MCF 10A (cell line): ENCODE data around the gene LRRIQ4. TPM values are rescaled to one million over a fixed set of nuclear protein-coding genes. Genes with fewer than 3 reads are reported as not detected.

ENCODE experiments used
- BruUV-seq: library from RNA; stranded (reverse); fragments of 400-500 nt; replicated peaks from 2 replicates; lab custom pipeline; 2021; lab: Mats Ljungman, UMichigan
- CTCF ChIA-PET: fragments of 300-600 bp; sonication (Branson Sonifier 250); formaldehyde crosslinking; extraction: SDS; loops from one replicate; lab custom pipeline; 2021; ENCODE audit warnings: antibody characterized with exemption, inconsistent platforms; lab: Yijun Ruan, JAX
- POLR2A ChIA-PET: fragments of 300-600, 350-650 bp; sonication (Branson Sonifier 250); formaldehyde crosslinking; extraction: SDS; loops from one replicate; lab custom pipeline; 2020; ENCODE audit warnings: antibody characterized with exemption, inconsistent platforms; lab: Yijun Ruan, JAX
- DNase-seq: peaks from one replicate; pipeline ENCODE4 v3.0.0-alpha.2; 2018; ENCODE audit not compliant: unreplicated experiment
- H3K27ac Mint-ChIP-seq: one replicate; pipeline ENCODE4 v1.8.0; 2022; ENCODE audit warnings: mild to moderate bottlenecking, low read depth, mixed read lengths; ENCODE audit not compliant: unreplicated experiment
- H3K27me3 Mint-ChIP-seq: one replicate; pipeline ENCODE4 v1.8.0; 2022; ENCODE audit warnings: mixed read lengths; ENCODE audit not compliant: insufficient read depth, unreplicated experiment
- H3K36me3 Mint-ChIP-seq: one replicate; pipeline ENCODE4 v1.8.0; 2022; ENCODE audit warnings: mild to moderate bottlenecking, moderate library complexity, mixed read lengths; ENCODE audit not compliant: insufficient read depth, unreplicated experiment
- H3K4me1 Mint-ChIP-seq: one replicate; pipeline ENCODE4 v1.8.0; 2022; ENCODE audit warnings: mixed read lengths; ENCODE audit not compliant: insufficient read depth, unreplicated experiment
- H3K4me3 Mint-ChIP-seq: one replicate; pipeline ENCODE4 v1.8.0; 2022; ENCODE audit warnings: mild to moderate bottlenecking, moderate library complexity, mixed read lengths; ENCODE audit not compliant: unreplicated experiment
- H3K9me3 Mint-ChIP-seq: one replicate; pipeline ENCODE4 v1.8.0; 2022; ENCODE audit warnings: mixed read lengths; ENCODE audit not compliant: unreplicated experiment
- intact Hi-C: fragments of 100-400 bp; cut with micrococcal nuclease; formaldehyde crosslinking; loops from 2 replicates; pipeline ENCODE4 v1.14.1; 2022
- total RNA-seq: library from RNA; stranded (reverse); gene quantifications from 2 replicates; pipeline ENCODE4 v1.2.3, GENCODE V29; 2022
- TF ChIP-seq, protein P1 (sequence below): fragments of 200-600 bp; IDR thresholded peaks from one replicate; pipeline ENCODE4 v1.8.0; 2022; ENCODE audit warnings: antibody characterized with exemption, mild to moderate bottlenecking; ENCODE audit not compliant: unreplicated experiment

LRRIQ4 gene
- total RNA-seq, 1 experiment from 2014 or later = not detected

DNA sequence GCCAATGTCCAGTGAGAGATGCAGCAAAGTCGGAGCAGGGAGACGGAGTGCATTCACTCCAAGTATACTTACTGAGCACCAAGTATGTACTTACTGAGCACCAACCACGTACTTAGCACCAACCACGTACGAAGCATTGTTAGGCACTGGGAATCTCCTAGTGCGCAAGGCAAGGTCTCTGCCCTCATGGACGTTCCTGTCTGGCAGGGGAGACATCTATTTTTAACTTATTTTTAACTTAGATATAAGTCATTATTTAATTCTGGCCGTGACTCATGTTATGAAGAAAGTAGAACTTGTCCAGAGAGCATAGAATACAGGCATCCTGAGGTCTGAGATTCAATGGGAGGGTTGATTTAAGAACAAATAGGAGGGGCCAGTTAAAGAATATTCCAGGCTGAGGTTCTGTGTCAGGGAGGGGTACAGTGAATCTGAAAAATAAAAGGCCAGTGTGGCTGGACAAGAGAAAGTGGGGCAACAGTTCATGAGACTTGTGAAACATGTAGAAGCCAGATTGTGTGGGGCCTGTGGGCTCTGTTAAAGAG lies 66.4 kb downstream of the LRRIQ4 start:
- H3K36me3 Mint-ChIP-seq = no peaks in the 10 kb centered on the region
- no peak for DNase-seq
- POLR2A ChIA-PET = no interaction called here
- TF ChIP-seq, protein P1, sequence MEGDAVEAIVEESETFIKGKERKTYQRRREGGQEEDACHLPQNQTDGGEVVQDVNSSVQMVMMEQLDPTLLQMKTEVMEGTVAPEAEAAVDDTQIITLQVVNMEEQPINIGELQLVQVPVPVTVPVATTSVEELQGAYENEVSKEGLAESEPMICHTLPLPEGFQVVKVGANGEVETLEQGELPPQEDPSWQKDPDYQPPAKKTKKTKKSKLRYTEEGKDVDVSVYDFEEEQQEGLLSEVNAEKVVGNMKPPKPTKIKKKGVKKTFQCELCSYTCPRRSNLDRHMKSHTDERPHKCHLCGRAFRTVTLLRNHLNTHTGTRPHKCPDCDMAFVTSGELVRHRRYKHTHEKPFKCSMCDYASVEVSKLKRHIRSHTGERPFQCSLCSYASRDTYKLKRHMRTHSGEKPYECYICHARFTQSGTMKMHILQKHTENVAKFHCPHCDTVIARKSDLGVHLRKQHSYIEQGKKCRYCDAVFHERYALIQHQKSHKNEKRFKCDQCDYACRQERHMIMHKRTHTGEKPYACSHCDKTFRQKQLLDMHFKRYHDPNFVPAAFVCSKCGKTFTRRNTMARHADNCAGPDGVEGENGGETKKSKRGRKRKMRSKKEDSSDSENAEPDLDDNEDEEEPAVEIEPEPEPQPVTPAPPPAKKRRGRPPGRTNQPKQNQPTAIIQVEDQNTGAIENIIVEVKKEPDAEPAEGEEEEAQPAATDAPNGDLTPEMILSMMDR = no peak
- H3K9me3 Mint-ChIP-seq = no peaks in the 10 kb centered on the region
- H3K27ac Mint-ChIP-seq = no peak overlapping the region
- H3K4me3 Mint-ChIP-seq = no peak overlapping the region
- H3K27me3 Mint-ChIP-seq = no peaks in the 10 kb centered on the region
- no peaks in the 10 kb centered on the region for H3K4me1 Mint-ChIP-seq
- BruUV-seq = no TSS peak
- intact Hi-C loops = no loop called here
- CTCF ChIA-PET = interaction anchor here (0.6 kb wide), 1 partner anchor 570 kb away, joined by 3 read pairs; no protein-coding TSS in a partner anchor

DNA sequence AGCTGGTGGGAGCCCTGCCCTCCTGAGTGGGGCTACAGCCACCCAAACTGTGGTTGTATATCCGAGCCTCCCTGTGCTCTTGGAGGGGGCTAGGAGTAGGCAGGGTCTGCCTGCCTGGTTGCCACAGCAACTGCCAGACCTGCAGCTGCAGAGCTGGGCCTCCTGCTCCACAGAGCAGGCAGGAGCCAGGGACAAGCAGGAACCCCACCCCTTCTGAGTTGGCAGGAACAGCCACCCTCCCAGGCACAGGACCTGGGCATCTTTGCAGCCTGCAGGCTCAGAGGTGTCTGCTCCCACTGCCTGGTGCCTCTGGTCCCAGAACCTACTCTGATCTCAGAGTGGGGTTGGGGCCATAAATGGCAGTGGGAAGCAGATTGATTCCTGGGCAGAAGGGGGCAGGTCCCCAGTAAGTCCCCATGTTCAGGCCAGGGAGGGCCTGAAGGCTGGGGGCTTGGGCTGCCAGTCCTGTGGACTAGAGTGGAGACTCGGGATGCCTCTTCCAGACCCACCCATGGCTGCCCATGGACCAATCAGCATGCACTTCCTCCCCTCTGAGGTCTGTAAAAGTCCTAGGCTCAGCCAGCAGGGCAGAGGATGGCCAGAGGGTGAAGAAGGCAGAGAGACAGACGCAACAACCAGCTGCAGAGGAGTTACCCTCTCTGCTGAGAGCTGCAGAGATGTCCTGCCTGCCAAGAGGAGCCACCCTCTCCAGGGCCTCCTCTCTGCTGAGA lies 67.3 kb downstream of the LRRIQ4 start:
- H3K27ac Mint-ChIP-seq = no peak overlapping the region
- intact Hi-C loops = no loop called here
- no peaks in the 10 kb centered on the region for H3K36me3 Mint-ChIP-seq
- no TSS peak for BruUV-seq
- no peaks in the 10 kb centered on the region for H3K4me1 Mint-ChIP-seq
- POLR2A ChIA-PET = interaction anchor here (0.6 kb wide), 1 partner anchor 450 kb away, joined by 3 read pairs; no protein-coding TSS in a partner anchor
- CTCF ChIA-PET = interaction anchor here (0.8 to 1.2 kb wide), 3 partner anchors 17 to 157 kb away, joined by 3 read pairs; no protein-coding TSS in a partner anchor
- no peaks in the 10 kb centered on the region for H3K27me3 Mint-ChIP-seq
- no peaks in the 10 kb centered on the region for H3K9me3 Mint-ChIP-seq
- DNase-seq = no peak
- TF ChIP-seq, protein P1 = no peak
- H3K4me3 Mint-ChIP-seq = no peak overlapping the region

DNA sequence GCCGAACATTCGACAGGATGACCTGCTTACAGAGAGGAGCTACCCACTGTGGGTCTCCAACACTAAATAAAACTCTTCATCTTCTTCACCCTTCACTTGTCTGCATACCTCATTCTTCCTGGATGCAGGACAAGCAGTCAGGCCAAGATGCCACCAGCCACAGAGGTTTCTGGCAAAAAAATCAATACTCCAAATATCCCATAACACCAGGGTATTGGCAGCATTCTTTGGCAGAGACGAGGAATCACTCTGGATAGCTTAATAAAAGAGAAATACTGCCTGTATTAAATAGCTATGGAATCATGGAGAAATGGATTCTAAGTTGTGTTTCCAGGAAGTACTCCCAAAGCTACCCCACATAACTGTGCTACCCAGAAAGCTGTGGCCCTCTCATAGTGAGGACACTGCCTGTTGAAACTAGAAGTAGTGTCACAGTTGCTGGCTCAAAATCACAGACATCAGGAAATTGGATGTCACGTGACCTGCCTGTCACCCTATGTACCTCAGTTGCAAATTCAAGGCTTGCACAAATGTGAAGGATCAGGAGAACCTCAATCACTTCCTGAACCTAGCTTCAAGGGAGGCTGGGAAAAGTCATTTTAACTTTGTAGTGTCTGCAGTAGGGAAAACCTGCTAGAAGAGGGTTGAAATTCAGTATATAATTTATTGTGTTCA lies 68.0 kb downstream of the LRRIQ4 start:
- H3K27me3 Mint-ChIP-seq = no peaks in the 10 kb centered on the region
- no peak for DNase-seq
- no peaks in the 10 kb centered on the region for H3K36me3 Mint-ChIP-seq
- no TSS peak for BruUV-seq
- H3K27ac Mint-ChIP-seq = no peak overlapping the region
- H3K4me3 Mint-ChIP-seq = no peak overlapping the region
- TF ChIP-seq, protein P1 = no peak
- H3K4me1 Mint-ChIP-seq = no peaks in the 10 kb centered on the region
- POLR2A ChIA-PET = no interaction called here
- intact Hi-C loops = no loop called here
- CTCF ChIA-PET = interaction anchor here (0.8 to 1.2 kb wide), 3 partner anchors 18 to 157 kb away, joined by 3 read pairs; no protein-coding TSS in a partner anchor
- no peaks in the 10 kb centered on the region for H3K9me3 Mint-ChIP-seq

DNA sequence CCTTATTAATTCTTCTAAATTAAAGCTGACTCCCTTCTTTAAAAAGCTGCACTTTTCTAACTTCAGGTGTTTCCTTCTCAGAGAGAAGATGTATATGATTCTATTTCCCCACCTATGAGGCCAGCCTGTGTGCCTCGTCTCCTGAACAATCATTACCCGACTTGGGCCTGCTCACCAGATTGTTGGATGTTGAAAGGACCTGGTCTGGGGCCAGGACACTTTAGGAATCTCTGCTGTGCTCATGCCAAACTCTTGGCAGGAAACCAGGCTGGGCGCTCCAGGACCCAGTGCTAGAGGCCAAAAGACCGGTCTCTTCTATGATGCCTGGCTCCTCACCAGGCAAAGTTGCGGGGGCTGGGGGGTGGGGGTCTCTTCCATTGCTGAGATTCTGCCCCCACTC lies 74.0 kb downstream of the LRRIQ4 start:
- H3K27me3 Mint-ChIP-seq = no peaks in the 10 kb centered on the region
- no peak overlapping the region for H3K4me3 Mint-ChIP-seq
- no peaks in the 10 kb centered on the region for H3K36me3 Mint-ChIP-seq
- ChIA-PET POLR2A (interaction anchor here (1.3 kb wide), 1 partner anchor 81 kb away, joined by 3 read pairs; no protein-coding TSS in a partner anchor), CTCF (no interaction called here)
- H3K27ac Mint-ChIP-seq = peak overlapping the region; percentile 46
- H3K4me1 Mint-ChIP-seq = peaks cover 6% of the 10 kb centered on the region
- BruUV-seq = no TSS peak
- TF ChIP-seq, protein P1 = no peak
- intact Hi-C loops = loop anchor here (5.0 kb wide), 1 partner anchor 41 kb away; no protein-coding TSS in a partner anchor
- no peaks in the 10 kb centered on the region for H3K9me3 Mint-ChIP-seq
- peak; percentile 85 for DNase-seq
